ENCODE measurements around the gene PARP15.
"Not testable (repeated sequence)": the region's sequence is repeated elsewhere in the genome, so short reads cannot be mapped to it uniquely, and the experiment has no call there.

The PARP15 gene

GRCh38 chr3:122628567-122628966, 51.1 kb downstream of the PARP15 start:
- FAIRE-seq (no peak), DNase-seq (ENCODE audit: insufficient read length, low spot score) (no peak)
- TF ChIP-seq CTCF (IDR thresholded peaks at IDR 0.05; ENCODE audit: insufficient read depth, missing control alignments), result no peak

- DNase-seq (ENCODE audit: insufficient read length, low spot score) (no peak), FAIRE-seq (no peak)
- no peak for TF ChIP-seq CTCF (IDR thresholded peaks at IDR 0.05; ENCODE audit: insufficient read depth, missing control alignments)
Measured at GRCh38 chr3:122629763-122630162, 52.3 kb downstream of the PARP15 start.

GRCh38 chr3:122635789-122636188, 58.3 kb downstream of the PARP15 start:
- TF ChIP-seq CTCF (IDR thresholded peaks at IDR 0.05; ENCODE audit: insufficient read depth, missing control alignments), result no peak
- DNase-seq (ENCODE audit: insufficient read length, low spot score), result no peak
- no peak for FAIRE-seq

GRCh38 chr3:122636697-122637096, 59.2 kb downstream of the PARP15 start:
- DNase-seq (ENCODE audit: insufficient read length, low spot score) (no peak), FAIRE-seq (no peak)
- TF ChIP-seq CTCF (IDR thresholded peaks at IDR 0.05; ENCODE audit: insufficient read depth, missing control alignments), result no peak

GRCh38 chr3:122640437-122640999, 63.1 kb downstream of the PARP15 start:
- FAIRE-seq, result no peak
- TF ChIP-seq CTCF (IDR thresholded peaks at IDR 0.05; ENCODE audit: insufficient read depth, missing control alignments), result no peak
- DNase-seq (ENCODE audit: insufficient read length, low spot score), result no peak

- no peak for TF ChIP-seq CTCF (IDR thresholded peaks at IDR 0.05; ENCODE audit: insufficient read depth, missing control alignments)
- FAIRE-seq, result no peak
Measured at GRCh38 chr3:122642935-122643334, 65.5 kb downstream of the PARP15 start.

GRCh38 chr3:122646146-122646988, 68.9 kb downstream of the PARP15 start:
- DNase-seq (ENCODE audit: insufficient read length, low spot score) (no peak), FAIRE-seq (no peak)
- no peak for TF ChIP-seq CTCF (IDR thresholded peaks at IDR 0.05; ENCODE audit: insufficient read depth, missing control alignments)

More at GRCh38 chr3:122642935-122643334, 65.5 kb downstream of the PARP15 start:
- DNase-seq (ENCODE audit: insufficient read length, low spot score), result no peak

- not testable (repeated sequence) for FAIRE-seq; DNase-seq (ENCODE audit: insufficient read length, low spot score)
Measured at GRCh38 chr3:122651233-122651907, 73.9 kb downstream of the PARP15 start.

GRCh38 chr3:122651962-122652361, 74.5 kb downstream of the PARP15 start:
- DNase-seq (ENCODE audit: insufficient read length, low spot score); FAIRE-seq: not testable (repeated sequence)

- FAIRE-seq; DNase-seq (ENCODE audit: insufficient read length, low spot score): not testable (repeated sequence)
Measured at GRCh38 chr3:122658336-122658735, 80.9 kb downstream of the PARP15 start.
